HG02943 (cell line): Measurements from ENCODE around the gene RNF223.
A peak's percentile ranks its signal among the peaks of the same experiment; 100 is the strongest.

Source experiments
- ATAC-seq: cut with Tn5 transposase; IDR thresholded peaks from one replicate; pipeline ENCODE4 v1.9.1; 2021; ENCODE audit warnings: mild to moderate bottlenecking, low read depth, moderate library complexity; ENCODE audit not compliant: unreplicated experiment

The RNF223 gene

GRCh38 chr1:1047963-1048362, 26.1 kb downstream of the RNF223 start:
- no peak for ATAC-seq

- no peak for ATAC-seq
These were observed 26.7 kb downstream of the RNF223 start for GRCh38 chr1:1047407-1047806.

- no peak for ATAC-seq
These were observed 27.3 kb downstream of the RNF223 start for GRCh38 chr1:1046767-1047166.

GRCh38 chr1:1046243-1046642, 27.9 kb downstream of the RNF223 start:
- ATAC-seq, result no peak

GRCh38 chr1:1045129-1045528, 29.0 kb downstream of the RNF223 start:
- no peak for ATAC-seq

GRCh38 chr1:1044455-1045078, 29.5 kb downstream of the RNF223 start:
- ATAC-seq, result no peak

- ATAC-seq, result no peak
These were observed 30.2 kb downstream of the RNF223 start for GRCh38 chr1:1043921-1044320.

GRCh38 chr1:1043411-1043810, 30.7 kb downstream of the RNF223 start:
- ATAC-seq, result no peak

GRCh38 chr1:1042835-1043234, 31.3 kb downstream of the RNF223 start:
- no peak for ATAC-seq

GRCh38 chr1:1041873-1042272, 32.2 kb downstream of the RNF223 start:
- no peak for ATAC-seq

- ATAC-seq, result no peak
These were observed 33.0 kb downstream of the RNF223 start for GRCh38 chr1:1041092-1041523.

GRCh38 chr1:1040004-1040991, 33.8 kb downstream of the RNF223 start:
- ATAC-seq, result no peak

- no peak for ATAC-seq
These were observed 34.8 kb downstream of the RNF223 start for GRCh38 chr1:1039145-1039910.

GRCh38 chr1:1038694-1039093, 35.4 kb downstream of the RNF223 start:
- peak; percentile 47 for ATAC-seq

GRCh38 chr1:1037366-1038327, 36.5 kb downstream of the RNF223 start:
- ATAC-seq, result no peak

- no peak for ATAC-seq
These were observed 38.7 kb downstream of the RNF223 start for GRCh38 chr1:1035291-1035943.

- no peak for ATAC-seq
These were observed 39.7 kb downstream of the RNF223 start for GRCh38 chr1:1034439-1034781.

GRCh38 chr1:1033731-1034438, 40.2 kb downstream of the RNF223 start:
- no peak for ATAC-seq
